Activated CD8-positive, alpha-beta T cell treated with anti-CD3 and anti-CD28 coated beads for 36 hours (primary cell): ENCODE results near the gene MACROD2. TPM values are rescaled to one million over a fixed set of nuclear protein-coding genes. Genes with fewer than 3 reads are reported as not detected.

Source experiments
- ATAC-seq: fragments of 200-7000 bp; cut with Tn5 transposase; one replicate; pipeline ENCODE4 v1.10.0; 2021; ENCODE audit warnings: mild to moderate bottlenecking, moderate library complexity
- CTCF ChIA-PET: fragments of 350-600 bp; sonication (Branson Sonifier 250); formaldehyde crosslinking; loops from one replicate; lab custom pipeline; 2021; ENCODE audit warnings: antibody characterized with exemption; lab: Charles Lee
- POLR2A ChIA-PET: fragments of 350-600 bp; sonication (Branson Sonifier 250); formaldehyde crosslinking; loops from one replicate; lab custom pipeline; 2021; ENCODE audit warnings: antibody characterized with exemption; lab: Charles Lee
- DNase-seq: peaks from one replicate; pipeline ENCODE4 v3.0.0-alpha.2; 2020
- H3K27ac Mint-ChIP-seq: one replicate; pipeline ENCODE4 v1.8.0; 2021; ENCODE audit warnings: mild to moderate bottlenecking, mixed read lengths
- H3K27me3 Mint-ChIP-seq: one replicate; pipeline ENCODE4 v1.8.0; 2021; ENCODE audit warnings: mixed read lengths
- H3K36me3 Mint-ChIP-seq: one replicate; pipeline ENCODE4 v1.8.0; 2021; ENCODE audit warnings: low read depth, mixed read lengths
- H3K4me1 Mint-ChIP-seq: one replicate; pipeline ENCODE4 v1.8.0; 2021; ENCODE audit warnings: low read depth, mixed read lengths
- H3K4me3 Mint-ChIP-seq: one replicate; pipeline ENCODE4 v1.8.0; 2021; ENCODE audit warnings: mild to moderate bottlenecking, moderate library complexity, mixed read lengths
- H3K9me3 Mint-ChIP-seq: one replicate; pipeline ENCODE4 v1.8.0; 2021; ENCODE audit warnings: mixed read lengths
- intact Hi-C: fragments of 100-400 bp; cut with micrococcal nuclease; formaldehyde crosslinking; loops from one replicate; pipeline ENCODE4 v1.10.0; 2022
- total RNA-seq, 2 experiments: library from RNA; stranded (reverse); gene quantifications; one replicate each; pipeline ENCODE4 v1.2.3, GENCODE V29; 2021
- TF ChIP-seq, protein P1 (sequence below): fragments of 200-600 bp; IDR thresholded peaks from one replicate; pipeline ENCODE4 v1.8.0; 2022; ENCODE audit warnings: antibody characterized with exemption, mild to moderate bottlenecking

MACROD2 gene
- total RNA-seq, 2 experiments from 2014 or later, result not detected

DNA sequence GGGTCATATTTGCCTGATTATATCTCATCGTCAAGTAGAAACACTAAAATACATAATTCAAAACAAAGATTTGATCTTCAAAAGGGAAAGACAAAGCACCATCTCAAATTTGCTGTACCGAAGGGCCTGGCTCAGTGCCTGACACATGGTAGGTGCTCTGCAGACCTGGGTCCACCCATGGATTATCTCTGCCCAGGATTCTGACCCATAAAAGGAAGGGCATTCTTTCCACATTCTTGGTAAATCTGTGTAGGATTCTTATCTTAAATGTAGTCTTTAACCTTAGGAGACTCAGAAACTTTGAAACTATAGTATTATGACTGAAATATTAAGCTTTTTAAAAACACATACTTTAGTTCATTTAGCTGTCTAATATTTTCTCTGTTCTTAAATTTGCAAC is 616.2 kb downstream of the MACROD2 start:
- H3K4me3 Mint-ChIP-seq, result no peak overlapping the region
- H3K36me3 Mint-ChIP-seq, result no peaks in the 10 kb centered on the region
- ChIA-PET CTCF (no interaction called here), POLR2A (no interaction called here)
- no peaks in the 10 kb centered on the region for H3K4me1 Mint-ChIP-seq
- H3K27ac Mint-ChIP-seq, result no peak overlapping the region
- DNase-seq (no peak), ATAC-seq (no peak)
- intact Hi-C loops, result no loop called here
- H3K9me3 Mint-ChIP-seq, result peaks cover 4% of the 10 kb centered on the region
- no peaks in the 10 kb centered on the region for H3K27me3 Mint-ChIP-seq
- TF ChIP-seq, protein P1, sequence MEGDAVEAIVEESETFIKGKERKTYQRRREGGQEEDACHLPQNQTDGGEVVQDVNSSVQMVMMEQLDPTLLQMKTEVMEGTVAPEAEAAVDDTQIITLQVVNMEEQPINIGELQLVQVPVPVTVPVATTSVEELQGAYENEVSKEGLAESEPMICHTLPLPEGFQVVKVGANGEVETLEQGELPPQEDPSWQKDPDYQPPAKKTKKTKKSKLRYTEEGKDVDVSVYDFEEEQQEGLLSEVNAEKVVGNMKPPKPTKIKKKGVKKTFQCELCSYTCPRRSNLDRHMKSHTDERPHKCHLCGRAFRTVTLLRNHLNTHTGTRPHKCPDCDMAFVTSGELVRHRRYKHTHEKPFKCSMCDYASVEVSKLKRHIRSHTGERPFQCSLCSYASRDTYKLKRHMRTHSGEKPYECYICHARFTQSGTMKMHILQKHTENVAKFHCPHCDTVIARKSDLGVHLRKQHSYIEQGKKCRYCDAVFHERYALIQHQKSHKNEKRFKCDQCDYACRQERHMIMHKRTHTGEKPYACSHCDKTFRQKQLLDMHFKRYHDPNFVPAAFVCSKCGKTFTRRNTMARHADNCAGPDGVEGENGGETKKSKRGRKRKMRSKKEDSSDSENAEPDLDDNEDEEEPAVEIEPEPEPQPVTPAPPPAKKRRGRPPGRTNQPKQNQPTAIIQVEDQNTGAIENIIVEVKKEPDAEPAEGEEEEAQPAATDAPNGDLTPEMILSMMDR, result no peak

DNA sequence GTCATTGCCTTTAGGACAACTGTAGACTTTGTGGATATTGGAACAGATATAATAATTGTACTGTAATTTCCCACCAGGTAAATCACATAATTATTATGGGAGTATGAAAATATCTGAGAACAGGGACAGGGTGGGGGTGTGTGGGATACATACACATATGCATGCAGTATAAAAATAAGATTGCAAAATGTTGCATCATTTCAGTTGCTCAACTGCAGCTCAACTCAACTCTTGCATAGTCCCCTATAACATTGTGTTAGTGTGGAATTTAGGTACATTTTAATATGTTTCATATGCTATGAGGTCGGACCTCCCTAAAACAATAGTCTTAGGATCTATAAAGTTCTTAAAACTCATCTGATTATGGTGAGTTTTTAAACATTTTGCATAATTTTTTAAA is 617.1 kb downstream of the MACROD2 start:
- no peak for ATAC-seq
- Mint-ChIP-seq H3K4me3 (no peak overlapping the region), H3K36me3 (no peaks in the 10 kb centered on the region), H3K27me3 (no peaks in the 10 kb centered on the region), H3K27ac (no peak overlapping the region), H3K9me3 (peaks cover 4% of the 10 kb centered on the region), H3K4me1 (no peaks in the 10 kb centered on the region)
- intact Hi-C loops, result no loop called here
- TF ChIP-seq, protein P1, result no peak
- DNase-seq, result no peak
- CTCF ChIA-PET, result no interaction called here
- POLR2A ChIA-PET, result no interaction called here

DNA sequence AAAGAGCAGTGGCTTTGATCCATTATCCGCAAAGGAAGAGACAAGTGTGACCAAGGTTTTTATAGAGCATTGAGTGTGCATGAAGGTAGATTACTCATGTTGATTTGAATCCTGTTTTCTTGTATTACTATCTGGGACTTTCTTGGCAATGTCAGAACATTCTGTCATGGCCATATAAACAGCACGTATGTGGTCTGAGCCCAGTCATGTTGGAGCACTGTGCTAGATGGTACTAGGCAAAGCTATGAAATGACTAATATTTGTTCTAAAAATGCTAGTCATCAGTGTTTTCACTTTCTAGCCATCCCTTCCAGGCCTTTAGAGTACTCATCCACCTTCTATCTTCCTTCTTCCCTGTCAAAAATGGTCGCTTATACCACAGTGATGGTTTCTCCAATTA is 620.7 kb downstream of the MACROD2 start:
- no peaks in the 10 kb centered on the region for H3K27me3 Mint-ChIP-seq
- TF ChIP-seq, protein P1, result no peak
- no peak overlapping the region for H3K4me3 Mint-ChIP-seq
- H3K27ac Mint-ChIP-seq, result no peak overlapping the region
- intact Hi-C loops, result no loop called here
- CTCF ChIA-PET, result no interaction called here
- no peak for DNase-seq
- POLR2A ChIA-PET, result no interaction called here
- no peaks in the 10 kb centered on the region for H3K36me3 Mint-ChIP-seq
- H3K4me1 Mint-ChIP-seq, result no peaks in the 10 kb centered on the region
- H3K9me3 Mint-ChIP-seq, result peaks cover 1% of the 10 kb centered on the region
- ATAC-seq, result no peak

DNA sequence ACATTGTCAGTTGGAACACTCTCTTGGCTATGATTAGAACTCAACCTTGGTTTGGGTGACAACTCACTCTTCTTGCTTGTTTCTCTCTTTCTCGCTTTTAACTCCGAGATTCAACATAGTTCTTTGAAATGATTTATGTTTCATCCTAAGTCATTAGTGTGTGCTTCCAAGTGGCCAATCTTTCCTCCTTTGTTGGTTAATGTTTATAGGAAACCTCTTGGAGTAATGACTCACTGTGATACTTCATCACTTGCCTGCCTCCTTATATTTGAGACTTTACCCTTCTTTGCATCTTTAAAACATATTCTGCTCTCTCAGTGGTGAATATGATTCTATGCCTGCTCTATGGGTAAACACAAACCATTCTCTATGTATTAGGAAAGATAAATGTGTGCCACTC is 621.8 kb downstream of the MACROD2 start:
- TF ChIP-seq, protein P1, result no peak
- H3K4me3 Mint-ChIP-seq, result no peak overlapping the region
- ChIA-PET CTCF (no interaction called here), POLR2A (no interaction called here)
- no peaks in the 10 kb centered on the region for H3K4me1 Mint-ChIP-seq
- H3K27me3 Mint-ChIP-seq, result no peaks in the 10 kb centered on the region
- H3K36me3 Mint-ChIP-seq, result no peaks in the 10 kb centered on the region
- H3K27ac Mint-ChIP-seq, result no peak overlapping the region
- peaks cover 1% of the 10 kb centered on the region for H3K9me3 Mint-ChIP-seq
- no peak for ATAC-seq
- DNase-seq, result no peak
- intact Hi-C loops, result no loop called here

DNA sequence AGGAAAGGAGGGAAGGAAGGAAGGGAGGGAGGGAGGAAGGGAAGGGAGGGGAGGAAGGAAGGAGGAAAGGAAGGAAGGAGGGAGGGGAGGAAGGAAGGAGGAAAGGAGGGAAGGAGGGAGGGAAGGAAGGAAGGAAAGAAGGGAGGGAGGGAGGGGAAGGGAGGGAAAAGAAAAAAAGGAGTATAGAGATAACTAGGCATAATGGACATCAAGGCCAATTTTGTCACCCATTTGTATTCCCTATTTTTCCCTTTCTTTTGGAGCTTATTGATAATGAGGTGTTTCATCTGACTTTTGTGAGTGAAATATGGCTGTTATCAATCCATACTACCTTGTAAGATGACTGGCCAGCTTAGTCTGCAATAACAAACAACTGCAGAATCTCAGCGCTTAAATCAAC is 624.1 kb downstream of the MACROD2 start:
- H3K4me1 Mint-ChIP-seq, result no peaks in the 10 kb centered on the region
- no peak overlapping the region for H3K27ac Mint-ChIP-seq
- no peaks in the 10 kb centered on the region for H3K27me3 Mint-ChIP-seq
- intact Hi-C loops, result no loop called here
- POLR2A ChIA-PET, result no interaction called here
- TF ChIP-seq, protein P1, result no peak
- ATAC-seq, result no peak
- no peaks in the 10 kb centered on the region for H3K36me3 Mint-ChIP-seq
- no peak overlapping the region for H3K4me3 Mint-ChIP-seq
- peaks cover 1% of the 10 kb centered on the region for H3K9me3 Mint-ChIP-seq
- CTCF ChIA-PET, result no interaction called here
- no peak for DNase-seq
